Thoracic aorta (tissue), 2 donors: ENCODE measurements around the gene IMPG1. TPM values are rescaled to one million over a fixed set of nuclear protein-coding genes. Genes with fewer than 3 reads are reported as not detected.

Experiments
- ATAC-seq: fragments of 150-250 bp; one replicate; pipeline ENCODE4 v1.8.0; 2017; ENCODE audit warnings: low read depth; ENCODE audit not compliant: insufficient number of reproducible peaks, low FRiP score
- DNase-seq: peaks from one replicate; pipeline ENCODE4 v3.0.0-alpha.2; 2020; ENCODE audit warnings: low spot score
- H3K27ac ChIP-seq, 2 donors: fragments of 200-600 bp; sonication (generic); 1 replicate in 1 of 2; 2 replicates in 1 of 2; pipeline ENCODE4 v1.5.1; 2016; ENCODE audit warnings: mild to moderate bottlenecking in 2 of 2, moderate library complexity in 2 of 2
- H3K27me3 ChIP-seq: fragments of 200-600 bp; sonication (generic); replicated peaks from 2 replicates; pipeline ENCODE4 v1.6.0; 2016; ENCODE audit warnings: mild to moderate bottlenecking; ENCODE audit not compliant: insufficient read depth
- H3K36me3 ChIP-seq: fragments of 200-600 bp; sonication (generic); one replicate; pipeline ENCODE4 v1.5.1; 2016
- H3K4me1 ChIP-seq, 2 donors: fragments of 200-600 bp; sonication (generic); 1 replicate in 1 of 2; 2 replicates in 1 of 2; pipeline versions ENCODE4 v1.5.1 to v1.6.0; 2016; ENCODE audit warnings: low read depth in 2 of 2, mild to moderate bottlenecking in 1 of 2; ENCODE audit not compliant: control insufficient read depth in 1 of 2
- H3K4me3 ChIP-seq: fragments of 200-600 bp; sonication (generic); 2 replicates; pipeline ENCODE4 v1.5.1; 2016; ENCODE audit warnings: mild to moderate bottlenecking
- H3K9me3 ChIP-seq: fragments of 200-600 bp; sonication (generic); 2 replicates; pipeline ENCODE4 v1.5.1; 2016
- CTCF ChIP-seq: fragments of 200-600 bp; sonication (generic); IDR thresholded peaks from one replicate; pipeline ENCODE4 v1.5.1; 2019; ENCODE audit warnings: antibody characterized with exemption
- total RNA-seq, 2 donors: library from RNA; depleted of rRNA; stranded (reverse); fragments of >200 nt; gene quantifications; one replicate each; pipeline versions ENCODE4 v1.1.0 to v1.2.3, GENCODE V29; 2016

The IMPG1 gene
- total RNA-seq, 2 donors from 2014 or later = not detected

DNA sequence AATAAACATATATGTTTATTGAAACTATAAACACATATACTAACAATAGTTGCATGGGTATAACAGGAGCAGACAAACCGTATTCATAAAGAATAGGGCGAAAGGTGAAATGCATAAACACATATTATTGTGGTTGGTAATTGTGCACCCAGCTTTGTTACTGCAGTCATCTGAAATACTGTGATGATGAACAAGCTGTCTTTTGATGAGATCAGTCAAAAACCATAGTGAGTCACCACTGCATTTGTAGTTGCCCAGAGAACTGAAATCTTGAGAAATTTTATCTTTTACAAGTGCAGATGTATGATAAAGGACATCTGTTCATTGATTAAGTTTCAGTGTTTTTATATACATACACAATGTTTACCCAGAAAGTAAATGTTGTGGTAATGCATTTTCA is 189.7 kb downstream of the IMPG1 start:
- no peaks in the 10 kb centered on the region for H3K9me3 ChIP-seq
- no peaks in the 10 kb centered on the region for H3K27me3 ChIP-seq
- peaks cover 0 to 15% of the 10 kb centered on the region in 2 donors for H3K4me1 ChIP-seq
- TF ChIP-seq CTCF = no peak
- no peak overlapping the region for H3K4me3 ChIP-seq
- ATAC-seq (no peak), DNase-seq (no peak)
- H3K27ac ChIP-seq = no peak overlapping the region
- H3K36me3 ChIP-seq = no peaks in the 10 kb centered on the region

GRCh38 chr6:75880305-75880704 is 192.2 kb downstream of the IMPG1 start:
- no peak for DNase-seq
- no peaks in the 10 kb centered on the region for H3K9me3 ChIP-seq
- no peaks in the 10 kb centered on the region for H3K36me3 ChIP-seq
- no peak for ATAC-seq
- no peaks in the 10 kb centered on the region for H3K27me3 ChIP-seq
- no peak overlapping the region for H3K27ac ChIP-seq
- no peak overlapping the region for H3K4me3 ChIP-seq
- TF ChIP-seq CTCF = no peak
- peaks cover 0 to 17% of the 10 kb centered on the region in 2 donors for H3K4me1 ChIP-seq

GRCh38 chr6:75876152-75876551 is 196.3 kb downstream of the IMPG1 start:
- Histone ChIP-seq H3K36me3 (no peaks in the 10 kb centered on the region), H3K4me3 (no peak overlapping the region), H3K4me1 (peaks cover 0 to 20% of the 10 kb centered on the region in 2 donors), H3K9me3 (no peaks in the 10 kb centered on the region), H3K27me3 (no peaks in the 10 kb centered on the region), H3K27ac (no peak overlapping the region)
- ATAC-seq (no peak), DNase-seq (no peak)
- no peak for TF ChIP-seq CTCF

DNA sequence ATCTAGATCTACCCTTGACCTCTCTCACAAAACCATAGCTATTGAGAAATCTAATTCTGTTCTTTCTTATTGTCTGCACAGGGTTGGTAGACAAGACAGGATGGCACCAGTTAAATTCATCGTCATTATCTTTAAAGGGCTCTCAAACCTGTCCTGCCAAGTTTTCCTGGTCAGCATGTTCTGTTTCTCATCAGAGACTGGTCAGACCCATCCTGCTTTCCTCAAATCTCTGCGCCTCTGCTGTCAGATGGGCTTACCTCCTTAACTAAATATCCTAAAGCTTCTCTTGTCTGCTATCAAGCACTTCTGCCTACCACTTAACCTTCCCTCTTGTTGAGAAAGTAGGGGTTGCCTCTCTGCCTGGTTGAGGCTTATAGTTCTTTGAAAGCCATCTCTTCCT is 198.2 kb downstream of the IMPG1 start:
- TF ChIP-seq CTCF = no peak
- DNase-seq (no peak), ATAC-seq (no peak)
- no peaks in the 10 kb centered on the region for H3K27me3 ChIP-seq
- H3K4me1 ChIP-seq = peaks cover 12 to 34% of the 10 kb centered on the region in 2 donors
- H3K27ac ChIP-seq = no peak overlapping the region
- no peak overlapping the region for H3K4me3 ChIP-seq
- H3K9me3 ChIP-seq = no peaks in the 10 kb centered on the region
- H3K36me3 ChIP-seq = no peaks in the 10 kb centered on the region
